MG63 (cell line): ENCODE measurements around the gene RADX. TPM values are rescaled to one million over a fixed set of nuclear protein-coding genes. Genes with fewer than 3 reads are reported as not detected.

Experiments
- DNase-seq: peaks from one replicate; pipeline ENCODE4 v3.0.0-alpha.2; 2020
- H3K27me3 ChIP-seq: fragments of 250-450 bp; sonication (Bioruptor Pico); 2 replicates; pipeline ENCODE4 v1.5.1; 2020; ENCODE audit warnings: mild to moderate bottlenecking, moderate library complexity
- H3K36me3 ChIP-seq: fragments of 250-450 bp; sonication (Bioruptor Pico); 2 replicates; pipeline ENCODE4 v1.5.1; 2020; ENCODE audit warnings: mild to moderate bottlenecking, moderate library complexity
- H3K4me3 ChIP-seq: fragments of 250-450 bp; sonication (Bioruptor Pico); 2 replicates; pipeline ENCODE4 v1.5.1; 2020; ENCODE audit warnings: mild to moderate bottlenecking, moderate library complexity
- H3K9me3 ChIP-seq: fragments of 250-450 bp; sonication (Bioruptor Pico); 2 replicates; pipeline ENCODE4 v1.5.1; 2020; ENCODE audit warnings: mild to moderate bottlenecking, moderate library complexity
- total RNA-seq: library from RNA; depleted of rRNA; stranded (reverse); fragments of >200 nt; shearing (Covaris generic); gene quantifications from 2 replicates; pipeline ENCODE4 v1.2.3, GENCODE V29; 2014; ENCODE audit warnings: low replicate concordance; rRNA removed

Gene RADX, protein sequence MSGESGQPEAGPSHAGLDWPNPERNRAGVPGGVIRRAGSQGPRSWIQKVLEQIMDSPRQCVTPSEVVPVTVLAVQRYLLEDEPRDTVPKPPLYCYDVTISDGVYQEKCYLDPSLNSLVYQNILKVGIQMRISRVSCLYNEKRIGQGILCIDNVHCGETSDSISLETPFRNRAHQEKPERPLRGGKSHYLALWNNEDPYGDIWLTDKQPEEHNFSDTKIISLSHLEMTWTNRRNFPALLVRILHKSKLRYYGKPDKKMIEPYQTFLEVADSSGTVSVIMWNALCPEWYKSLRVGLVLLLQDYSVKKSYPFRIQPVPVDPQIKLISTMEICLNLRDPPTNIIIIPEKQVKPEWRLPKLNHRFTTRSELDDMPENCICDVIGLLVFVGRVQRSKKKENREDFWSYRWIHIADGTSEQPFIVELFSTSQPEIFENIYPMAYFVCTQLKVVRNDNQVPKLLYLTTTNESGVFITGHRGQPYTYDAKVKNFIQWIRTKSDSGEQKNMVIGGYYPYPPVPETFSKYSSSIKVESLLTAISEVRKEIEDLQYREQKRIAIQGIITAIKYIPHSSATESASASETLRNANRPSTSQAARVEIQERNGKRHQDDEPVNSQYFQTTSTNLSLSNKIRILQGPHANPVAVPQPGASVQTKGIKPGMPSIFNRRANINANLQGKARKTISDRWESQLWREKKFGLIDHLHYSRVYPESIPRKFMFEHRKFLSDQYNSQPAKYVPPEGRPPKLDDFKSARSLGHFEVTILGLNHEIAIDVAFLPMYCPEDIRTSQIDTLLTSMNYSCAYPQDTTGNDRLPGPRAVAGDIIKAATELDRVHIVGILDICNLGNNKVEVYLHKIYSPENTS
- total RNA-seq: 10.1 and 10.5 TPM in 2 replicates

DNA sequence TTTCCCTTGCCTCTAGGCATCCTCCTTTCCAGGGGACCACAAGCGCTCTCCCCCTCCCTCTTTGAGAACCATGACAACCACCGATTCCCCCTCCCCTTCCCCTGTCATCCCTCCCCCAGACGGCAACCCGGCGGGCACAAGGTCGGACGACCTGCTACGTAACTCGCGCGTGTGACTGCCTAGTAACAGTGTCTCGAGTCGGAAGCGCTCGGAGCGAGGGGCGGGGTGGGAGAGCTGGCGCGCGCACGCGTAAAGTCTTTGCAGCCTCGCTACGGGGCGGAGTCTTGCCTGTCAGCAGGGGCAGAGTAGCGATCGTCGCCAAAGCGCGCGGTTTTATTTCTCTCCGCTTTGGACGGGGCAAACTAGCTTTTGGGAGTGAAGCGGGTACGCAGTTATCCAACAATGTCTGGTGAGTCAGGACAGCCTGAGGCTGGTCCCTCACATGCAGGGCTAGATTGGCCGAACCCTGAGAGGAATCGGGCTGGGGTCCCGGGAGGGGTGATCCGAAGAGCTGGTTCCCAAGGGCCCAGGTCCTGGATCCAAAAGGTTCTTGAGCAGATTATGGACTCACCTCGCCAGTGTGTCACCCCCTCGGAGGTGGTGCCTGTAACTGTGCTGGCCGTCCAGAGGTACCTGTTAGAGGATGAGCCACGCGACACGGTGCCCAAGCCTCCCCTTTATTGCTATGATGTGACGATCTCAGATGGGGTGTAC, at the start of gene RADX:
RADX (plus strand) TSS at position 300 of the 714 bp plus-strand sequence; CDS start at position 403, 103 bp downstream.
- DNase-seq: peak; percentile 89
- Histone ChIP-seq H3K27me3 (no peaks in the 10 kb centered on the region), H3K4me3 (peak within 1 kb of the TSS; percentile 61), H3K36me3 (no peaks in the 10 kb centered on the region), H3K9me3 (no peaks in the 10 kb centered on the region; the same call in 1 of the 2 replicates)

DNA sequence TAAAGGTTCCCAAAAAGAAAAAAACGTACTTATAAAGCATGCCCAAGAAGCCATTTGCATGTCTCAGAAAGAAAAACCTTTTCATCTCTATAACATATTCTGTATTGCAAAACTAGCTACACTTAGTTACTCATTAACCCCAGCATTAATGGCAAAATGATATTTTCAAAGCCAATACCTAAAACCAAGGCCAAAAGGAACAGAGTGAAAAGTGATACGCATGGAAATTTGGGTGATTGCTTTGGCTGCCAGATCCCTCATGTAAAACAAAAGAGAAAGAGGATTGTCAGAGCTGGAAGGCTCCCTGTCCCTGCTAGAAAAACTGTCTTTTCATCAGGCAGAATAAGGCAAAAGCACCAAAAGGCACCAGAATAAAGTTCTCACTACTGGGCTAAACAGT, 46.8 kb upstream of the RADX start:
- no peaks in the 10 kb centered on the region for H3K36me3 ChIP-seq
- H3K4me3 ChIP-seq: no peak overlapping the region
- DNase-seq: no peak
- H3K9me3 ChIP-seq: no peaks in the 10 kb centered on the region
- no peaks in the 10 kb centered on the region for H3K27me3 ChIP-seq

DNA sequence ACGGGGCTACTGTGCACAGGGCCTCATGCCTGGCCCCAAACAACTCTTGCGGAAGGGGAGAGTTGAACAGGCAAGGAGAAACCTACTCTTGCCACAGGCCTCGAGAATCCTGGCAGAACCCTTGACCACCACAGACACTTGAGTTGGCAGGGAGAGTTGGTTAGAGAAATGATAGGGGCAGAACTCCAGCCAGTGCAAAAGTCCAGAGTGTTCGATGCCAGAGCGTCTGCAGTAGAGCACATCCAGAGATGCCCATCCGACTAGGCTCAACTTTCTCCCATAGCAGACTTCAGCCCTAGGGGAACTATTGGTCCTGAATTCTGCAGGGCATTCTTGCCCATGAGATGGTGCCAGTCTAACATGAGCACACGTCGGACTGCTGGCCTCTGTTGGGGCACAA, 45.4 kb upstream of the RADX start:
- Histone ChIP-seq H3K4me3 (no peak overlapping the region), H3K36me3 (no peaks in the 10 kb centered on the region), H3K27me3 (no peaks in the 10 kb centered on the region), H3K9me3 (no peaks in the 10 kb centered on the region)
- no peak for DNase-seq

DNA sequence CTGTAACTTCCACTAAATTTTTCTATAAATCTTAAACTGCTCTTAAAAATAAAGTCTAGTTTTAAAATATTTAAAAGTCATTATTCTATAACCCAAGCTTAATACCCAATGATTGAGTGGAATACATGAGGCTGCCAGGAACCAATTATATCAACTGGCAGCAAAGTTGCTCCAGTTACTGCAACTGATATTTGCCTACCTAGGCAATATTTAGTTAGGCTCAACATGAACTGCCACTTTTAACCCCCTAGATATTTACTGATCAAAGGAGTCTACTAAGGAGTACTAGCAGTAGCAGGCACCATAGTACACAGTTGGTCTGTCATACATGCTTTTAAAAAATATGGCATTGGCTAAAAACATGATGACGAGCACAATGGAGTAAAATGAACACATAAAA, 29.9 kb upstream of the RADX start:
- DNase-seq: no peak
- Histone ChIP-seq H3K9me3 (no peaks in the 10 kb centered on the region), H3K36me3 (no peaks in the 10 kb centered on the region), H3K27me3 (no peaks in the 10 kb centered on the region), H3K4me3 (no peak overlapping the region)

DNA sequence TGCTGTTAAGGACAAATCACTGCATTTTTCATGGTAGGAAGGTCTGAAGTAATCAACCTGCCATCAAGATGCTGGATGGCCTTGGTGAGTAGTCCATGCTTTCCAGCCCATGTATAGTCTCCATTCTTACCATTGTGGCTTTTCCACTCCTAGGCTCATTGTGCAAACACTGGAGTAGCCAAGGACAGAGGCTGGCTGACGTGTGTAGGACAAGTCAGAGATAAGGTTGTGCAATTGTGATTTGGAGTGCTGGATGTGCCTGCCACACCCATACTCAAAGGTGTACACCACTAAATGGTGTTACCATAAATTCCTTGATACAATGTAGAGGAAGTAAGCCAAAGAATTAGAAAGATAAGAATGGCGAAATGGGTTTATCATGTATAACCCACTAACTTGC, 26.3 kb upstream of the RADX start:
- no peaks in the 10 kb centered on the region for H3K27me3 ChIP-seq
- DNase-seq: no peak

DNA sequence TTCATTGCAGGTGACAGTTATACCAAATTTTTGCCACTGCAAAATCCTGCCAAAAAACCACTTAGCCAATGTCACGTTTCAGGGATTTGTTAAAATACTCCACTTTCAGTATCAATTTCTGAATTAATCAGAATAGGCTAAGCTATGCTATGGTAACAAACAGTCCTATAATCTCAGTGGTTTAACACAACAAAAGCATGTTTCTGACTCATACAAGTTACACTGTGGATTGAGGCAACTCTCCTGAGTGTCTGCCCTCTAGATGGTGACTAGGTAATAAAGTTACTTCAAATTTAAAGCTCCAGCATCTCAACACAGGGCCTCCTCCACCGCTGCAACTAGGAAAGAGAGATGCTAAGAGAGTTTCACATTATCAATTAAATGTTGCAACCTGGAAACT, 23.0 kb upstream of the RADX start:
- no peaks in the 10 kb centered on the region for H3K9me3 ChIP-seq
- DNase-seq: no peak
- no peaks in the 10 kb centered on the region for H3K27me3 ChIP-seq
- no peak overlapping the region for H3K4me3 ChIP-seq
- H3K36me3 ChIP-seq: no peaks in the 10 kb centered on the region

More for the DNA sequence above, 26.3 kb upstream of the RADX start:
- H3K4me3 ChIP-seq: no peak overlapping the region
- H3K36me3 ChIP-seq: no peaks in the 10 kb centered on the region
- H3K9me3 ChIP-seq: no peaks in the 10 kb centered on the region

DNA sequence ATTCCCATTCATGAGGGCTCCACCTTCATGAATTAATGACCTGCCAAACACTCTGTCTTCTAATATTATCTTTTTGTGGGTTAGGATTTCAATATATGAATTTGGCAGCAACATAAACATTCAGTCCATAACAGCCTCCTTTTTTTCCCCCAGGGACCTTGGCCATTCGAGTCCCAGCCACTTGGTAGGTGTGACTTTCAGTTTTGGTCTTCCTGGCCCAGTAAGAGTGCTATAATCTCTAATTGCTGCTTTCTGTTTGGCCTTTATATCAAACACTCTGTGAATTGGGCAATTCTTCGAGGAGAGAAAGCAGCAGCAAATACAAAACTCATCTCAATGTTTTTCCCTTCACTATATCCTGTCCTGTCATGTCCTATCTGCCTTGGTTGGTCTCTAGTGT, 12.4 kb upstream of the RADX start:
- H3K27me3 ChIP-seq: no peaks in the 10 kb centered on the region
- no peaks in the 10 kb centered on the region for H3K36me3 ChIP-seq
- H3K9me3 ChIP-seq: no peaks in the 10 kb centered on the region
- H3K4me3 ChIP-seq: no peak overlapping the region
- DNase-seq: no peak

DNA sequence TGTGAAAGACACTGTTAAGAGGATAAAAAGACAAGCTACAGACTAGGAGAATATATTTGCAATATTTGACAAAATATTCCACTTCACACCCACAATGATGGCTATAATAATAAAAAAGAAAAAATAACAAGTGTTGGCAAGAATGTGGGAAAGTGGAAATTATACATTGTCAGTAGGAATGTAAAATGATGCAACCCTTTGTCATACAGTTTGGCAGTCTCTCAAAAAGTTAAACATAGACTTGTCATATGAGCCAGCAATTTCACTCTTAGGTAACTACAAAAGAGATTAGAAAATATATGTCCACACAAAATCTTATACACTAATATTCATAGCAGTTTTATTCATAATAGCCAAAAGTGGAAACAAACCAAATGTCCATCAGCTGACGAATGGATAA, 5.2 kb upstream of the RADX start:
- Histone ChIP-seq H3K36me3 (no peaks in the 10 kb centered on the region), H3K9me3 (no peaks in the 10 kb centered on the region; the same call in 1 of the 2 replicates), H3K4me3 (no peak overlapping the region), H3K27me3 (no peaks in the 10 kb centered on the region)
- DNase-seq: no peak

DNA sequence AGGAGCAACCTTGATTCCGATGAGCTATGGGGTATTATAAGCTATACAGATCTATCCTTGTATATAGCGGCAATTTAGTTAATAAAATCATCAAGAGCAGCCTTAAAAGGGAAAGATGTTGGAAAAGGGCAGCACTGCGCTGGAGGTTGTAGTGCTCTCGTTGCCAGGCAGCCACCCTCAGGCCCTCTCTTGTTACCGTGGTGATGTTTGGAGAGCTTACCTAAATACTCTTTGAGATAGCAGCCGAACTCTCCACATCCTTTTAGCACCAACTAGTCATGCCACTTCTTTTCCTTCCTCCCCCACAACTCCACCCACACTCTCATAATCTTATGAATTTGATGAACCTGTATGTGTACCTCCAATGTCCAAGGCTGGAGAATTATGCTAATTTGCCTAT, 3.8 kb upstream of the RADX start:
- no peak for DNase-seq
- Histone ChIP-seq H3K36me3 (no peaks in the 10 kb centered on the region), H3K9me3 (no peaks in the 10 kb centered on the region; the same call in 1 of the 2 replicates), H3K27me3 (no peaks in the 10 kb centered on the region), H3K4me3 (no peak overlapping the region)

DNA sequence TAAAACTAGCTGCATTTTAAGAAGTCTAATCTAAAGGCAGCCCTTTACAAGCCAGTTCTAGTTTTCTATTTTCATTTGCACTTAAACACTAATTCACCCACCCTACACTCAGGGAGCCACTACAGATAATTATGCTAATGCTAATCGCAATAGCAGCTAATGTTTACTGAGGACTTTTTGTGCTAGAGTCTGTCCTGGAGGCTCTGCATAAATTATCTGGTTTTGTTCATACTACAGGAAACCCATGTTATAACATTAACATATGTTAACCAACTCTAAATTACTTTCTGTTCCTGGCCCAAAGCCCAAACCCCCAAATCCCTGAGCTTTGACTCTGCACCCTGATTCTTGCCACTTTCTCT, 480 bp upstream of the RADX start:
- no peaks in the 10 kb centered on the region for H3K36me3 ChIP-seq
- H3K9me3 ChIP-seq: no peaks in the 10 kb centered on the region; the same call in 1 of the 2 replicates
- no peaks in the 10 kb centered on the region for H3K27me3 ChIP-seq
- peak overlapping the region; percentile 61 for H3K4me3 ChIP-seq
- DNase-seq: no peak

DNA sequence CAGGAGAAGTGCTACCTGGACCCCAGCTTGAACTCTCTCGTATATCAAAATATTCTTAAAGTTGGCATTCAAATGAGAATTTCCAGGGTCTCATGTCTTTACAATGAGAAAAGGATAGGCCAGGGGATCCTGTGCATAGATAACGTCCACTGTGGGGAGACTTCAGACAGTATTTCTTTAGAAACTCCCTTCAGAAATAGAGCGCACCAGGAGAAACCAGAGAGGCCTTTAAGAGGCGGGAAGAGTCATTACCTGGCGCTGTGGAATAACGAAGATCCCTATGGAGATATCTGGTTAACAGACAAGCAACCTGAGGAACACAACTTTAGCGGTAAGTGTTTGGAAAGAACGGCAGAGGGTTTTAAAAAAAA, 600 bp downstream of the RADX start:
- H3K27me3 ChIP-seq: no peaks in the 10 kb centered on the region
- H3K36me3 ChIP-seq: no peaks in the 10 kb centered on the region
- H3K4me3 ChIP-seq: peak overlapping the region; percentile 61
- H3K9me3 ChIP-seq: no peaks in the 10 kb centered on the region
- no peak for DNase-seq

DNA sequence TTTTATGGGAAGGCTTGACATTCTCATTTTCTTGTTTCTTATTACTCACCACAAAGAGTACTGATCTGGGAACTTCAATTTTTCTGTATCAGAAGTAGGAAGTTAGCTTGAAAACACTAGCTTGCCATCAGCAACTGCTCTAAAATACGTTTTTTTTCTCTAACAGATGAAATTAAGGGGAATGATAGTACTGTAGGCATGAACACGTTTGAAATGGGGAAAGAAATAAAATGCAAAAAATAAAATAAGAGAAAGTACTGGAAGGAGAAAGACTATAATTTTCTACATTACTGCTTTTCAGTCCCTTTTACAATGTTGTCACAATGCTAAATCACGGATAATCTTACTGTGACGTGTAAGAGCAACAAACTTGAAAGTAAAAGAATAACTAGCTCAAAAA, 1.5 kb downstream of the RADX start:
- no peak for DNase-seq
- H3K4me3 ChIP-seq: peak overlapping the region; percentile 61

DNA sequence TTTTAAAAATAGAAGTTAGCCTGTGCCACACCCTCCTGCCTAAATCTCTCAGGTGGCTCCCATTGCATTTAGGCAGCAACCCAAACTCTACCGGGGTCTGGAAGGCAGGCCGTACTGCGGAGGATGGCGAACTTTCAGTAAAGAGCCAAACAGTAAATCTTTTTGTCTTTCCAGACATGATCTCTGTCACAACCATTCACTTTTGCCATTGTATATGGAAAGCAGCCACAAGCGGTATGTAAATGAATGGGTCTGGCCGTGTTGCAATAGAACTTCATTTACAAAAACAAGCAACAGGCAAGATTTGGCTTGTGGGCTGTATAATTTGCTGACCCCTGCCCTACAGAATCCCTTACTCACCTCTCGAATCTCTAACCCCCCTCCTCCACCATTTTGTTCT, 3.3 kb downstream of the RADX start:
- no peaks in the 10 kb centered on the region for H3K27me3 ChIP-seq
- H3K9me3 ChIP-seq: no peaks in the 10 kb centered on the region
- no peaks in the 10 kb centered on the region for H3K36me3 ChIP-seq
- peak overlapping the region; percentile 61 for H3K4me3 ChIP-seq
- no peak for DNase-seq

More for the DNA sequence above, 1.5 kb downstream of the RADX start:
- Histone ChIP-seq H3K9me3 (no peaks in the 10 kb centered on the region), H3K27me3 (no peaks in the 10 kb centered on the region), H3K36me3 (no peaks in the 10 kb centered on the region)

DNA sequence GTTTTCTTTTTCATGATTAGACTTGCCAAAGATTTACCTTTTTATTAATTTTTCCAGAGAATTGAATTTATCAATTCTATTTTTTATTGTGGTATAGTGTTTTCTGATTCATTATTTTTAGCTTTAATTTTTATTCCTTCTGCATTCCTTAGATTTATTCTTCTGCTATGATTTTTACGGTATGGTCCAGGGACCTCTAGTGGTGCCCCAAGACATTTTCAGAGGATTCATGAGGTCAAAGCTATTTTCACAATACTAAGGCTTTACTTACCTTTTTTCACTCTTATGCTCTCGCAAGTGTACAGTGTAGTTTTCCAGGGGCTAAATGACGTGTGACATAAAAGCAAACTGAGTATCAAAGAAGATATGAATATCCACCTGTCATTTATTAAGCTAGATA, 8.0 kb downstream of the RADX start:
- no peaks in the 10 kb centered on the region for H3K36me3 ChIP-seq
- H3K4me3 ChIP-seq: peak overlapping the region; percentile 7
- no peaks in the 10 kb centered on the region for H3K27me3 ChIP-seq
- DNase-seq: no peak
- no peaks in the 10 kb centered on the region for H3K9me3 ChIP-seq

DNA sequence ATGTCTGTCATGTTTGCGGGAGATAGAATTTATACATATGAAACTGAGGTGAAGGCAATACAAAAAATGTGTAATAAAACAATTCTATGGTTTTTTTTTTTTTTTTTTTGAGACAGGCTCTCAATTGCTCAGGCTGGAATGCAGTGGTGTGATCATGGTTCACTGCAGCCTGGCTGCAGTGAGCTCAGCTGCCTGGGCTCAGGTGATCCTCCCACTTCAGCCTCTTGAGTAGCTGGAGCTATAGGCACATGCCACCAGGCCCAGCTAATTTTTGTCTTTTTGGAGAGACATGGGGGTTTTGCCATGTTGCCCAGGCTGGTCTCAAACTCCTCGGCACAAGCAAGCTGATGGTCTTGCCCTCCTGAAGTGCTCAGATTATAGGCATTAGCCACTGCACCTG, 10.1 kb downstream of the RADX start:
- no peak for DNase-seq
- Histone ChIP-seq H3K36me3 (no peaks in the 10 kb centered on the region), H3K9me3 (no peaks in the 10 kb centered on the region), H3K27me3 (no peaks in the 10 kb centered on the region), H3K4me3 (no peak overlapping the region)

DNA sequence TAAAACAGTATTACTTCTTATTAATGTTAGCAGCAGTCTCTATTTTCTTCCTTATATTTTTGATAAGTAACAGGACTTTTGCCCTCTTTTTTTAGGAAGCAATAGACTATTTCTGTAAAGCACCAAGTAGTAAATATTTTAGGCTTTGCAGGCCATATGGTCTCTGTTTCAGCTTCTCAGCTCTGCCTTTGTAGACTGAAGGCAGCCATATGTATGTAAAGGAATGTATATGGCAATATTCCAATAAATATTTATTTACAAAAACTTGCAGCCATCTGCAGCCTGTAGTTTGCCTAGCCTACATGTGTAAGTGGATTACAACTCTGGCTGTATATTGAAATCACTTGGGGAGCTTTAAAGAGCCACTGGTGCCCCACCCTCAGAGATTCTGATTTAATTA, 15.0 kb downstream of the RADX start:
- H3K4me3 ChIP-seq: no peak overlapping the region
- H3K27me3 ChIP-seq: no peaks in the 10 kb centered on the region
- no peaks in the 10 kb centered on the region for H3K9me3 ChIP-seq
- no peak for DNase-seq
- H3K36me3 ChIP-seq: no peaks in the 10 kb centered on the region

DNA sequence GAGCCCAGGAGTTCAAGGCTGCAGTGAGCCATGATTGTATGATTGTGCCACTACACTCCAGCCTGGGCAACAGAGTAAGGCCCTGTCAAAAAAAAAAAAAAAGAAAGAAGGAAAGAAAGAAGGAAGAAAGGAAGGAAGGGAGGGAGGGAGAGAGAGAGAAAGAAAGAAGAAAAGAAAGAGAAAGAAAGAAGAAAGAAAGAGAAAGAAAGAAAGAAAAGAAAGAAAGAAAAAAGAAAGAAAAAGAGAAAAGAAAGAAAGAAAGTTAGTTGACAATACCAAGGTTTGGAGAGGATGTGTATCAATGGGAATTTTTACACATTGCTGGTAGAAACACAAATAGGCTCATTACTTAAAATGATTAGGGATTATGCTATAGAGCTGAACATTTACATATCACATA, 19.8 kb downstream of the RADX start:
- H3K4me3 ChIP-seq: no peak overlapping the region
- no peaks in the 10 kb centered on the region for H3K9me3 ChIP-seq
- H3K36me3 ChIP-seq: no peaks in the 10 kb centered on the region

More for the DNA sequence above, 19.8 kb downstream of the RADX start:
- no peak for DNase-seq
- H3K27me3 ChIP-seq: no peaks in the 10 kb centered on the region
